Measurements from ENCODE around the gene UBL3.

UBL3 gene

GRCh38 chr13:29850213-29850898 is at the start of gene UBL3:
TSS of gene UBL3 (minus strand) at chr13:29850617. CDS start at chr13:29849538, 1,079 bp downstream.
- DNase-seq (ENCODE audit: low read depth in 2 of 2), result peak; percentile 83 to 88

- DNase-seq (ENCODE audit: low read depth in 2 of 2), result no peak
These were observed 46.7 kb upstream of the UBL3 start for GRCh38 chr13:29897102-29897501.

- DNase-seq (ENCODE audit: low read depth in 2 of 2), result no peak
These were observed 43.0 kb upstream of the UBL3 start for GRCh38 chr13:29893438-29893837.

- DNase-seq (ENCODE audit: low read depth in 2 of 2), result no peak
These were observed 41.7 kb upstream of the UBL3 start for GRCh38 chr13:29892151-29892550.

- no peak for DNase-seq (ENCODE audit: low read depth in 2 of 2)
These were observed 38.7 kb upstream of the UBL3 start for GRCh38 chr13:29889111-29889510.

- no peak for DNase-seq (ENCODE audit: low read depth in 2 of 2)
These were observed 37.9 kb upstream of the UBL3 start for GRCh38 chr13:29888306-29888705.

- no peak for DNase-seq (ENCODE audit: low read depth in 2 of 2)
These were observed 37.3 kb upstream of the UBL3 start for GRCh38 chr13:29887686-29888085.

GRCh38 chr13:29887030-29887557 is 36.7 kb upstream of the UBL3 start:
- no peak for DNase-seq (ENCODE audit: low read depth in 2 of 2)

GRCh38 chr13:29886446-29886845 is 36.0 kb upstream of the UBL3 start:
- DNase-seq (ENCODE audit: low read depth in 2 of 2), result peak; percentile 15 to 25

- DNase-seq (ENCODE audit: low read depth in 2 of 2), result no peak
These were observed 35.6 kb upstream of the UBL3 start for GRCh38 chr13:29885989-29886388.

- no peak for DNase-seq (ENCODE audit: low read depth in 2 of 2)
These were observed 34.4 kb upstream of the UBL3 start for GRCh38 chr13:29884671-29885430.

GRCh38 chr13:29883941-29884518 is 33.6 kb upstream of the UBL3 start:
- DNase-seq (ENCODE audit: low read depth in 2 of 2), result no peak

- DNase-seq (ENCODE audit: low read depth in 2 of 2), result no peak
These were observed 31.7 kb upstream of the UBL3 start for GRCh38 chr13:29882076-29882475.

GRCh38 chr13:29878101-29878500 is 27.7 kb upstream of the UBL3 start:
- no peak for DNase-seq (ENCODE audit: low read depth in 2 of 2)

- DNase-seq (ENCODE audit: low read depth in 2 of 2), result no peak
These were observed 27.1 kb upstream of the UBL3 start for GRCh38 chr13:29877456-29878078.

GRCh38 chr13:29875646-29876045 is 25.2 kb upstream of the UBL3 start:
- no peak for DNase-seq (ENCODE audit: low read depth in 2 of 2)

GRCh38 chr13:29868581-29868980 is 18.2 kb upstream of the UBL3 start:
- DNase-seq (ENCODE audit: low read depth in 2 of 2), result no peak

- DNase-seq (ENCODE audit: low read depth in 2 of 2), result no peak
These were observed 15.5 kb upstream of the UBL3 start for GRCh38 chr13:29865934-29866333.

GRCh38 chr13:29861694-29862110 is 11.3 kb upstream of the UBL3 start:
- no peak for DNase-seq (ENCODE audit: low read depth in 2 of 2)

- no peak for DNase-seq (ENCODE audit: low read depth in 2 of 2)
These were observed 9.6 kb upstream of the UBL3 start for GRCh38 chr13:29859971-29860370.

- DNase-seq (ENCODE audit: low read depth in 2 of 2), result no peak
These were observed 8.2 kb upstream of the UBL3 start for GRCh38 chr13:29858667-29859066.

GRCh38 chr13:29858231-29858630 is 7.8 kb upstream of the UBL3 start:
- DNase-seq (ENCODE audit: low read depth in 2 of 2), result no peak
